HFFc6 (cell line): Measurements from ENCODE around the gene SLC30A2. TPM values are rescaled to one million over a fixed set of nuclear protein-coding genes. Genes with fewer than 3 reads are reported as not detected.

Experiments used
- DNase-seq: peaks from one replicate; pipeline ENCODE4 v3.0.0-alpha.2; 2018
- H3K27ac Mint-ChIP-seq: 2 replicates; pipeline ENCODE4 v1.8.0; 2020; ENCODE audit warnings: mild to moderate bottlenecking, mixed read lengths
- H3K27me3 Mint-ChIP-seq: 2 replicates; pipeline ENCODE4 v1.8.0; 2021; ENCODE audit warnings: mild to moderate bottlenecking, moderate library complexity, mixed read lengths; ENCODE audit not compliant: insufficient read depth
- H3K36me3 Mint-ChIP-seq: 2 replicates; pipeline ENCODE4 v1.8.0; 2021; ENCODE audit warnings: low read depth, mixed read lengths
- H3K4me1 Mint-ChIP-seq: 2 replicates; pipeline ENCODE4 v1.8.0; 2020; ENCODE audit warnings: low read depth, mixed read lengths
- H3K4me3 Mint-ChIP-seq: 2 replicates; pipeline ENCODE4 v1.8.0; 2020; ENCODE audit warnings: mild to moderate bottlenecking, moderate library complexity, mixed read lengths
- H3K9me3 Mint-ChIP-seq: 2 replicates; pipeline ENCODE4 v1.8.0; 2020; ENCODE audit warnings: mild to moderate bottlenecking, mixed read lengths
- total RNA-seq, 6 experiments: library from RNA; stranded (reverse); fragmentation: NEBNext Ultra II Directional; extraction: Animal tissue kit (Norgen Biotek cat#: 25700); gene quantifications; 2 replicates in 1 of 6; 3 replicates in 5 of 6; pipeline ENCODE4 v1.2.3, GENCODE V29; 2021
- TF ChIP-seq, protein P1 (sequence below): fragments of 200-600 bp; sonication (generic); IDR thresholded peaks from 2 replicates; pipeline ENCODE4 v1.5.0; 2021; ENCODE audit warnings: antibody characterized with exemption, mild to moderate bottlenecking

The SLC30A2 gene
- total RNA-seq, 6 experiments from 2014 or later: not detected

DNA sequence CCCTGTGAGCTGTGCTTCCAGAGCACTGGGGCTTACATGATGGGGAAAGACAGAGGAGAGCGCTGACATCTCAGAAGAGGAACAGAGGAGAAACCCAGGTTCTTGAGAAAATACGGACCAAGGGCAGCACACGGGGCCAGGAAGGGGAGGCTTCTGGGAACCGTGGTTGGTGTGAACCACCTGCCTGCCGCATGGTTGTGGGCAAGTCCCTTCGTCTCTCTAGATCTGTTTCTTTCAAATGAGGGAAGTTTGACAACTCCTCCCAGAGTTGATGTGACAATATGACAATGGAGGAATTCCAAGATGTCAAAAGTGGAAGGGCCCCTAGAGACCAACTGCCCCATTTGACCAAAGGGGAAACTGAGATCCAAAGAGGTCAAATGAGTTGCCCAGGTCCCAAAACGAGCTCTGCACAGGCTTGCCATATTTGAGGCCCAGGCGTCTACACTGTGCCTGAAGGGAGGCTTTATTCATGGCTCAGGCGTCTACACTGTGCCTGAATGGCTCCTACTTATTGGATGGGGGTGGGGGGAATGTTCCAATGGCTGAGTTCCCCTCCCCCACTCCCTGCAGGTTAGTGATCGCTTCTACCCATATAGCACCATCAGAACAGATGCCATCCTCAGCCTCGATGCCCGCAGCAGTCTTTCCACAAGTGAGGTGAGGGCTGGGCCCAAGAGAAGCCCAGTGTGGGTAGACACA lies 13.1 kb downstream of the SLC30A2 start:
- Mint-ChIP-seq H3K9me3 (no peaks in the 10 kb centered on the region), H3K4me3 (no peak overlapping the region)

GRCh38 chr1:26031611-26032220 lies 14.2 kb downstream of the SLC30A2 start:
- peaks cover 62% of the 10 kb centered on the region for H3K4me1 Mint-ChIP-seq
- DNase-seq: peak; percentile 69

More for the DNA sequence above, 13.1 kb downstream of the SLC30A2 start:
- peaks cover 9% of the 10 kb centered on the region; the same call in 1 of the 2 replicates for H3K27me3 Mint-ChIP-seq
- H3K4me1 Mint-ChIP-seq: peaks cover 52% of the 10 kb centered on the region
- H3K27ac Mint-ChIP-seq: no peak overlapping the region
- TF ChIP-seq, protein P1, sequence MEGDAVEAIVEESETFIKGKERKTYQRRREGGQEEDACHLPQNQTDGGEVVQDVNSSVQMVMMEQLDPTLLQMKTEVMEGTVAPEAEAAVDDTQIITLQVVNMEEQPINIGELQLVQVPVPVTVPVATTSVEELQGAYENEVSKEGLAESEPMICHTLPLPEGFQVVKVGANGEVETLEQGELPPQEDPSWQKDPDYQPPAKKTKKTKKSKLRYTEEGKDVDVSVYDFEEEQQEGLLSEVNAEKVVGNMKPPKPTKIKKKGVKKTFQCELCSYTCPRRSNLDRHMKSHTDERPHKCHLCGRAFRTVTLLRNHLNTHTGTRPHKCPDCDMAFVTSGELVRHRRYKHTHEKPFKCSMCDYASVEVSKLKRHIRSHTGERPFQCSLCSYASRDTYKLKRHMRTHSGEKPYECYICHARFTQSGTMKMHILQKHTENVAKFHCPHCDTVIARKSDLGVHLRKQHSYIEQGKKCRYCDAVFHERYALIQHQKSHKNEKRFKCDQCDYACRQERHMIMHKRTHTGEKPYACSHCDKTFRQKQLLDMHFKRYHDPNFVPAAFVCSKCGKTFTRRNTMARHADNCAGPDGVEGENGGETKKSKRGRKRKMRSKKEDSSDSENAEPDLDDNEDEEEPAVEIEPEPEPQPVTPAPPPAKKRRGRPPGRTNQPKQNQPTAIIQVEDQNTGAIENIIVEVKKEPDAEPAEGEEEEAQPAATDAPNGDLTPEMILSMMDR: no peak
- H3K36me3 Mint-ChIP-seq: peaks cover 8% of the 10 kb centered on the region; the same call in 1 of the 2 replicates
- no peak for DNase-seq

DNA sequence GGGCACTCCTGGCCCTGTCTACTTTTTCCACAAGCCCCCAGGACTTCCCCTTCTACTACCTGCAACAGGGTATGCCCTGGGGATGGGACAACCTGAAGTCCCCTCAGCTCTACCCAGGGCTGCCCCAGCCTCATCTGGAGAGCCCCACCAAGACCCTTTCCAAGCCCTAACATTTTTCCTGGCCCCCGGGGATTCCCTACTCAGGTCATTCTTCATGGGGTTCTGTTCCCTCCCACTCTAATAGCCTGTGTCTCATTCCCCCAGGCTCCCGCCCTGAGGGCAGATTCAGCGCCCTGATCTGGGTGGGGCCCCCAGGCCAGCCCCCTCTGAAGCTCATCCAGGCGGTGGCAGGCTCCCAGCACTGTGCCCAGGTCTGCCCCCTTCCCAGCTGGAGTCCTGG lies 14.7 kb downstream of the SLC30A2 start:
- Mint-ChIP-seq H3K27ac (peak overlapping the region; percentile 88), H3K4me3 (no peak overlapping the region), H3K27me3 (peaks cover 9% of the 10 kb centered on the region; the same call in 1 of the 2 replicates), H3K4me1 (peaks cover 58% of the 10 kb centered on the region), H3K36me3 (peaks cover 8% of the 10 kb centered on the region; the same call in 1 of the 2 replicates), H3K9me3 (no peaks in the 10 kb centered on the region)
- no peak for DNase-seq
- TF ChIP-seq, protein P1: no peak

More at GRCh38 chr1:26031611-26032220, 14.2 kb downstream of the SLC30A2 start:
- H3K27ac Mint-ChIP-seq: peak overlapping the region; percentile 88
- no peaks in the 10 kb centered on the region for H3K9me3 Mint-ChIP-seq
- no peak overlapping the region for H3K4me3 Mint-ChIP-seq
- H3K36me3 Mint-ChIP-seq: peaks cover 8% of the 10 kb centered on the region; the same call in 1 of the 2 replicates
- TF ChIP-seq, protein P1: no peak
- peaks cover 9% of the 10 kb centered on the region; the same call in 1 of the 2 replicates for H3K27me3 Mint-ChIP-seq

- Mint-ChIP-seq H3K27me3 (peaks cover 4% of the 10 kb centered on the region; the same call in 1 of the 2 replicates), H3K4me3 (no peak overlapping the region), H3K27ac (no peak overlapping the region), H3K4me1 (peaks cover 52% of the 10 kb centered on the region), H3K9me3 (no peaks in the 10 kb centered on the region), H3K36me3 (peaks cover 8% of the 10 kb centered on the region; the same call in 1 of the 2 replicates)
- TF ChIP-seq, protein P1: peak; percentile 47
- DNase-seq: no peak
Measured at GRCh38 chr1:26029864-26030481, 15.9 kb downstream of the SLC30A2 start.

DNA sequence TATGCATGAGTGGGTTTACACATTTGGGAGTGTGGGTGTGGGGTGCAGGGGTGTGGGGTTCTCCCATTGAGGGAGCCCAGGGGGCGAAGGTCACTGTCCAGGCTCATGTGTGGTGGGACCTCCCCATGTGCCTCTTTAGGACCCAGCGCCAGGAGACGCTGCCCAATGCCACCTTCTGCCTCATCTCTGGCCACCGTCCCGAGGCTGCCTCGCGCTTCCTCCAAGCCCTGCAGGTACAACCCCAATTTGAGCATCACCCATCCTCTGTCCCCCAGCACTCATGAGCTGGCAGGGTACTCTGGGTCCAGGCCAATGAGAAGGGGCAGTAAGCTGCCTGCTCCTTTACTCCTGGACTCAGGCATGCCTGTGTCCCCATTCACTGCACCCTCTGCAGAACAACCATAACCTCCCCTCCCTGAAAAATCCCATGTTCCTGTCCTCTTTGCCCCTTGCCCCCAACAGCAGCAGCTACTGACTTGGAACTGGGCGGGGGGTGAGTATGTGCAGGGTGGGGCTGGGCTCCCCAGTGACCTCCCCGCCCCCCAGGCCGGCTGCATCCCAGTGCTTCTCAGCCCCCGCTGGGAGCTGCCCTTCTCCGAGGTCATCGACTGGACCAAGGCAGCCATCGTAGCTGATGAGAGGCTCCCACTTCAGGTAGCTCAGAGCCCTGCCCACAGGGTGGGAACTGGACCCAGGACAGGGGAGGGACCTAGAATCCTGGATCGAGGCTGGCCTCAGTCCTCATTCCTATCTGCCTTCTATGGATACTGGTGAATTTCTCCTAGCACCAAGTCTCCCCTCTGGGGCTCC lies 16.7 kb downstream of the SLC30A2 start:
- no peak for DNase-seq
- Mint-ChIP-seq H3K4me3 (no peak overlapping the region), H3K36me3 (peaks cover 8% of the 10 kb centered on the region; the same call in 1 of the 2 replicates), H3K27me3 (peaks cover 3% of the 10 kb centered on the region; the same call in 1 of the 2 replicates), H3K4me1 (peaks cover 52% of the 10 kb centered on the region), H3K9me3 (no peaks in the 10 kb centered on the region), H3K27ac (no peak overlapping the region)
- TF ChIP-seq, protein P1: no peak
